ENCODE data around the gene RCOR2. TPM values are rescaled to one million over a fixed set of nuclear protein-coding genes. Genes with fewer than 3 reads are reported as not detected.

RCOR2 gene
- total and polyA plus RNA-seq, 2 of the 13 experiments (the other 11 are each of a cell fraction or from before 2014, with no cell fraction given): 8.3 to 8.5 TPM

- no peak for TF ChIP-seq HMGXB3 (CRISPR knock-in tag; IDR thresholded peaks at IDR 0.05; ENCODE audit: borderline replicate concordance)
- no peak for TF ChIP-seq XRCC5 (optimal IDR thresholded peaks at IDR 0.05; ENCODE audit: low read length)
- TF ChIP-seq HNF1B (CRISPR knock-in tag; IDR thresholded peaks at IDR 0.05): no peak
- no peak for TF ChIP-seq GATAD2A (CRISPR knock-in tag; IDR thresholded peaks at IDR 0.05)
- no peak for TF ChIP-seq BCL6 (CRISPR knock-in tag; IDR thresholded peaks at IDR 0.05)
- no peak for TF ChIP-seq ZNF451 (CRISPR knock-in tag; IDR thresholded peaks at IDR 0.05)
- no peak for TF ChIP-seq SSRP1 (CRISPR knock-in tag; IDR thresholded peaks at IDR 0.05)
- no peak for TF ChIP-seq USF2 (IDR thresholded peaks at IDR 0.05; ENCODE audit: low read depth, low read length)
- TF ChIP-seq USF2 (CRISPR knock-in tag; IDR thresholded peaks at IDR 0.05; ENCODE audit: borderline replicate concordance): no peak
- no peak for TF ChIP-seq ZNF414 (CRISPR knock-in tag; IDR thresholded peaks at IDR 0.05)
- no peak for TF ChIP-seq ZNF251 (CRISPR knock-in tag; IDR thresholded peaks at IDR 0.05)
These were observed 34.3 kb downstream of the RCOR2 start (continued) for GRCh38 chr11:63882555-63883242.

Measured in HepG2 (cell line).